Mesothelial cell of epicardium (in vitro differentiated cells): Measurements from ENCODE around the gene PRCP. TPM values are rescaled to one million over a fixed set of nuclear protein-coding genes. Genes with fewer than 3 reads are reported as not detected.

ENCODE experiments used
- DNase-seq, 2 experiments: peaks; one replicate each; pipeline ENCODE4 v3.0.0; 2021; ENCODE audit warnings: low spot score in 2 of 2; ENCODE audit not compliant: unreplicated experiment in 2 of 2
- H3K27ac Mint-ChIP-seq: 2 replicates; pipeline ENCODE4 v1.8.0; 2021; ENCODE audit warnings: mixed read lengths
- H3K27me3 Mint-ChIP-seq: 2 replicates; pipeline ENCODE4 v1.8.0; 2021; ENCODE audit warnings: low read depth, mixed read lengths
- H3K36me3 Mint-ChIP-seq: 2 replicates; pipeline ENCODE4 v1.8.0; 2021; ENCODE audit warnings: mixed read lengths
- H3K4me1 Mint-ChIP-seq: 2 replicates; pipeline ENCODE4 v1.8.0; 2021; ENCODE audit warnings: mixed read lengths
- H3K4me3 Mint-ChIP-seq: 2 replicates; pipeline ENCODE4 v1.8.0; 2021; ENCODE audit warnings: mild to moderate bottlenecking, moderate library complexity, mixed read lengths
- H3K9me3 Mint-ChIP-seq: 2 replicates; pipeline ENCODE4 v1.8.0; 2021; ENCODE audit warnings: mixed read lengths
- CTCF ChIP-seq: fragments of 200-600 bp; sonication (generic); IDR thresholded peaks from one replicate; pipeline ENCODE4 v1.5.0; 2021; ENCODE audit warnings: antibody characterized with exemption; ENCODE audit not compliant: unreplicated experiment
- total RNA-seq: library from RNA; stranded (reverse); gene quantifications from 3 replicates; pipeline ENCODE4 v1.2.1, GENCODE V29; 2021

PRCP gene
- total RNA-seq, 1 donor from 2014 or later, result 66.6 TPM

- H3K27me3 Mint-ChIP-seq, result no peaks in the 10 kb centered on the region
- no peak for TF ChIP-seq CTCF
- H3K4me1 Mint-ChIP-seq, result no peaks in the 10 kb centered on the region
- no peak for DNase-seq
- peaks cover 3% of the 10 kb centered on the region for H3K36me3 Mint-ChIP-seq
- no peak overlapping the region for H3K27ac Mint-ChIP-seq
- H3K9me3 Mint-ChIP-seq, result no peaks in the 10 kb centered on the region
- no peak overlapping the region for H3K4me3 Mint-ChIP-seq
Measured at GRCh38 chr11:82845356-82846353, 54.6 kb downstream of the PRCP start.

- H3K27ac Mint-ChIP-seq, result no peak overlapping the region
Measured at GRCh38 chr11:82843057-82843795, 57.0 kb downstream of the PRCP start.

GRCh38 chr11:82842019-82842418, 58.2 kb downstream of the PRCP start:
- no peak for DNase-seq
- H3K27ac Mint-ChIP-seq, result no peak overlapping the region

More at GRCh38 chr11:82843057-82843795, 57.0 kb downstream of the PRCP start:
- H3K4me1 Mint-ChIP-seq, result no peaks in the 10 kb centered on the region
- H3K9me3 Mint-ChIP-seq, result no peaks in the 10 kb centered on the region
- no peak for DNase-seq
- no peaks in the 10 kb centered on the region for H3K27me3 Mint-ChIP-seq
- TF ChIP-seq CTCF, result no peak
- peaks cover 7% of the 10 kb centered on the region for H3K36me3 Mint-ChIP-seq
- H3K4me3 Mint-ChIP-seq, result no peak overlapping the region

GRCh38 chr11:82837650-82838049, 62.6 kb downstream of the PRCP start:
- Mint-ChIP-seq H3K4me1 (no peaks in the 10 kb centered on the region), H3K36me3 (peaks cover 32% of the 10 kb centered on the region), H3K9me3 (no peaks in the 10 kb centered on the region), H3K4me3 (no peak overlapping the region), H3K27ac (no peak overlapping the region), H3K27me3 (no peaks in the 10 kb centered on the region)
- DNase-seq, result no peak
- no peak for TF ChIP-seq CTCF

More at GRCh38 chr11:82842019-82842418, 58.2 kb downstream of the PRCP start:
- Mint-ChIP-seq H3K36me3 (peaks cover 12% of the 10 kb centered on the region), H3K9me3 (no peaks in the 10 kb centered on the region), H3K4me1 (no peaks in the 10 kb centered on the region), H3K27me3 (no peaks in the 10 kb centered on the region), H3K4me3 (no peak overlapping the region)
- no peak for TF ChIP-seq CTCF

- Mint-ChIP-seq H3K27ac (no peak overlapping the region), H3K4me3 (no peak overlapping the region), H3K4me1 (no peaks in the 10 kb centered on the region), H3K27me3 (no peaks in the 10 kb centered on the region), H3K9me3 (peaks cover 5% of the 10 kb centered on the region), H3K36me3 (peaks cover 35% of the 10 kb centered on the region)
- no peak for DNase-seq
- TF ChIP-seq CTCF, result no peak
Measured at GRCh38 chr11:82832983-82833382, 67.2 kb downstream of the PRCP start.
